B cell (primary cell): Measurements from ENCODE around the gene CABCOCO1. TPM values are rescaled to one million over a fixed set of nuclear protein-coding genes. Genes with fewer than 3 reads are reported as not detected.

Experiments used
- ATAC-seq: fragments of 200-7000 bp; cut with Tn5 transposase; one replicate; pipeline ENCODE4 v1.10.0; 2021; ENCODE audit warnings: low read depth, mild to moderate bottlenecking, moderate number of reproducible peaks, moderate library complexity
- CTCF ChIA-PET: fragments of 350-600 bp; sonication (Branson Sonifier 250); formaldehyde crosslinking; loops from one replicate; lab custom pipeline; 2021; ENCODE audit warnings: antibody characterized with exemption, inconsistent platforms; lab: Charles Lee
- POLR2A ChIA-PET: fragments of 350-600 bp; sonication (Branson Sonifier 250); formaldehyde crosslinking; loops from one replicate; lab custom pipeline; 2021; ENCODE audit warnings: antibody characterized with exemption; lab: Charles Lee
- DNase-seq: peaks from one replicate; pipeline ENCODE4 v3.0.0; 2013
- H2AFZ ChIP-seq: 2 replicates; pipeline ENCODE4 v1.6.1; 2012; ENCODE audit warnings: mild to moderate bottlenecking, low read depth, low read length; ENCODE audit not compliant: insufficient read depth, poor library complexity, severe bottlenecking
- H3K27ac ChIP-seq, 2 donors: 1 replicate in 1 of 2; 2 replicates in 1 of 2; pipeline ENCODE4 v1.5.1; 2012 to 2013; ENCODE audit warnings: low read length in 2 of 2, mild to moderate bottlenecking in 2 of 2, moderate library complexity in 1 of 2
- H3K27me3 ChIP-seq, 4 experiments: fragments of 200-600 bp in 1 of 4; sonication (generic) in 1 of 4; replicated peaks in 1 of 4; 1 replicate in 2 of 4; 2 replicates in 2 of 4; pipeline versions ENCODE4 v1.6.1 to v1.7.0; 2013 to 2016; ENCODE audit warnings: low read length in 3 of 4, mild to moderate bottlenecking in 2 of 4, mixed read lengths in 1 of 4, moderate library complexity in 1 of 4; ENCODE audit not compliant: insufficient read depth in 4 of 4, control insufficient read depth in 3 of 4; ENCODE audit errors: control extremely low read depth in 1 of 4
- H3K36me3 ChIP-seq, 2 experiments: replicated peaks in 1 of 2; 1 replicate in 1 of 2; 2 replicates in 1 of 2; pipeline versions ENCODE4 v1.6.1 to v1.7.1; 2013; ENCODE audit warnings: low read length in 1 of 2; ENCODE audit not compliant: insufficient read depth in 2 of 2, control insufficient read depth in 1 of 2; ENCODE audit errors: control extremely low read depth in 1 of 2, extremely low read depth in 1 of 2
- H3K4me1 ChIP-seq, 2 donors: fragments of 200-600 bp in 1 of 2; sonication (generic) in 1 of 2; 1 replicate in 1 of 2; 2 replicates in 1 of 2; pipeline versions ENCODE4 v1.5.1 to v1.6.1; 2013 to 2017; ENCODE audit warnings: low read length in 2 of 2; ENCODE audit not compliant: control insufficient read depth in 2 of 2, insufficient read depth in 2 of 2
- H3K4me2 ChIP-seq: replicated peaks from 2 replicates; pipeline ENCODE3; 2012; ENCODE audit warnings: mild to moderate bottlenecking, low read depth, low read length; ENCODE audit not compliant: poor library complexity, severe bottlenecking
- H3K4me3 ChIP-seq, 5 experiments: fragments of 200-600 bp in 1 of 5; sonication (generic) in 1 of 5; 1 replicate in 3 of 5; 2 replicates in 2 of 5; pipeline versions ENCODE4 v1.5.1 to v1.7.0; 2011 to 2016; ENCODE audit warnings: low read length in 4 of 5, mild to moderate bottlenecking in 4 of 5, low read depth in 2 of 5, control low read depth in 1 of 5, moderate library complexity in 1 of 5; ENCODE audit not compliant: insufficient read depth in 1 of 5; ENCODE audit errors: control extremely low read depth in 1 of 5, extremely low read depth in 1 of 5
- H3K79me2 ChIP-seq: fragments of 200-600 bp; sonication (generic); one replicate; pipeline ENCODE4 v1.6.0; 2016; ENCODE audit warnings: low read length; ENCODE audit not compliant: control insufficient read depth, insufficient read depth
- H3K9ac ChIP-seq: fragments of 200-600 bp; sonication (generic); 2 replicates; pipeline ENCODE4 v1.6.1; 2017; ENCODE audit warnings: mild to moderate bottlenecking, low read length, moderate library complexity
- H3K9me3 ChIP-seq, 3 donors: one replicate each; pipeline versions ENCODE4 v1.6.1 to v1.7.1; 2013; ENCODE audit warnings: low read length in 2 of 3; ENCODE audit not compliant: control insufficient read depth in 2 of 3, insufficient read depth in 1 of 3; ENCODE audit errors: control extremely low read depth in 1 of 3
- H4K20me1 ChIP-seq: 2 replicates; pipeline ENCODE4 v1.6.0; 2012; ENCODE audit warnings: mild to moderate bottlenecking, low read length; ENCODE audit not compliant: insufficient read depth, control insufficient read depth, poor library complexity, severe bottlenecking
- H3K27ac Mint-ChIP-seq: one replicate; pipeline ENCODE4 v1.8.0; 2021; ENCODE audit warnings: mixed read lengths
- H3K27me3 Mint-ChIP-seq: one replicate; pipeline ENCODE4 v1.8.0; 2021; ENCODE audit warnings: mixed read lengths
- H3K4me1 Mint-ChIP-seq: one replicate; pipeline ENCODE4 v1.8.0; 2021; ENCODE audit warnings: mixed read lengths
- H3K4me3 Mint-ChIP-seq: one replicate; pipeline ENCODE4 v1.8.0; 2021; ENCODE audit warnings: mixed read lengths
- H3K9me3 Mint-ChIP-seq: one replicate; pipeline ENCODE4 v1.8.0; 2022; ENCODE audit warnings: mixed read lengths; ENCODE audit not compliant: insufficient read depth
- CTCF ChIP-seq: fragments of 200-600 bp; IDR thresholded peaks from one replicate; pipeline ENCODE4 v1.8.0; 2022; ENCODE audit warnings: antibody characterized with exemption, mild to moderate bottlenecking
- EZH2 ChIP-seq: IDR thresholded peaks from 2 replicates; pipeline ENCODE4 v1.6.1; 2012; ENCODE audit warnings: borderline replicate concordance, low read depth, mild to moderate bottlenecking, moderate library complexity, low read length; ENCODE audit not compliant: insufficient read depth, poor library complexity, severe bottlenecking
- WGBS: methylation state at CpG from one replicate; pipeline ENCODE4 v1.1.5; 2013; ENCODE audit warnings: missing lambda C conversion rate; ENCODE audit not compliant: insufficient coverage; 5-methylcytosine and 5-hydroxymethylcytosine counted together
- intact Hi-C: fragments of 100-400 bp; cut with micrococcal nuclease; formaldehyde crosslinking; loops from one replicate; pipeline ENCODE4 v1.10.0; 2022
- polyA plus RNA-seq: library from polyadenylated mRNA; depleted of rRNA; stranded (reverse); fragments of >200 nt; gene quantifications from 2 replicates; pipeline ENCODE4 v1.2.3, GENCODE V29; 2012
- total RNA-seq, 2 donors: library from RNA; stranded (reverse); fragments of 120-200 nt in 1 of 2; gene quantifications; 1 replicate in 1 of 2; 2 replicates in 1 of 2; pipeline versions ENCODE4 v1.2.3 to v1.2.4, GENCODE V29; 2013 to 2022

The CABCOCO1 gene
- total and polyA plus RNA-seq, 2 donors (not counting 1 experiment from before 2014, with no cell fraction given), result not detected

GRCh38 chr10:61761825-61762217, 99.1 kb downstream of the CABCOCO1 start:
- H3K4me3 Mint-ChIP-seq, result no peak overlapping the region
- no peak overlapping the region for H3K27ac Mint-ChIP-seq
- ChIA-PET POLR2A (no interaction called here), CTCF (interaction anchor here (0.7 to 1.7 kb wide), 5 partner anchors 11 to 135 kb away, joined by 3 to 6 read pairs (median 3); no protein-coding TSS in a partner anchor)
- H3K4me3 ChIP-seq, result no peak overlapping the region
- no peaks in the 10 kb centered on the region for H3K27me3 ChIP-seq
- H2AFZ ChIP-seq, result no peak overlapping the region
- H3K9ac ChIP-seq, result no peak overlapping the region
- intact Hi-C loops, result no loop called here
- TF ChIP-seq EZH2, result no peak
- no peak for TF ChIP-seq CTCF
- DNase-seq (no peak), ATAC-seq (no peak)
- H3K4me1 ChIP-seq, result peaks cover 0 to 3% of the 10 kb centered on the region in 2 donors
- no peak overlapping the region for H3K4me2 ChIP-seq
- H3K27me3 Mint-ChIP-seq, result no peaks in the 10 kb centered on the region
- peaks cover 6% of the 10 kb centered on the region for H3K4me1 Mint-ChIP-seq
- H3K9me3 ChIP-seq, result no peaks in the 10 kb centered on the region
- H3K9me3 Mint-ChIP-seq, result no peaks in the 10 kb centered on the region
- H3K27ac ChIP-seq, result no peak overlapping the region
- H4K20me1 ChIP-seq, result no peaks in the 10 kb centered on the region
- no peaks in the 10 kb centered on the region for H3K36me3 ChIP-seq
- no CpG with 5 or more reads among the region's 3 CpGs for WGBS
- H3K79me2 ChIP-seq, result no peaks in the 10 kb centered on the region

GRCh38 chr10:61763778-61764177, 101.0 kb downstream of the CABCOCO1 start:
- Mint-ChIP-seq H3K27ac (no peak overlapping the region), H3K4me1 (peaks cover 6% of the 10 kb centered on the region), H3K4me3 (no peak overlapping the region), H3K9me3 (no peaks in the 10 kb centered on the region), H3K27me3 (no peaks in the 10 kb centered on the region)
- Histone ChIP-seq H4K20me1 (no peaks in the 10 kb centered on the region), H2AFZ (no peak overlapping the region), H3K4me1 (peaks cover 0 to 3% of the 10 kb centered on the region in 2 donors), H3K36me3 (no peaks in the 10 kb centered on the region), H3K4me3 (no peak overlapping the region), H3K27ac (no peak overlapping the region), H3K79me2 (no peaks in the 10 kb centered on the region), H3K27me3 (no peaks in the 10 kb centered on the region), H3K4me2 (no peak overlapping the region), H3K9ac (no peak overlapping the region), H3K9me3 (no peaks in the 10 kb centered on the region)
- POLR2A ChIA-PET, result no interaction called here
- intact Hi-C loops, result no loop called here
- ATAC-seq, result no peak
- no peak for DNase-seq
- CTCF ChIA-PET, result interaction anchor here (2.7 kb wide), 1 partner anchor 13 kb away, joined by 9 read pairs; no protein-coding TSS in a partner anchor
- WGBS, result 100% methylated on average over 2 of the region's 3 CpGs
- TF ChIP-seq CTCF (no peak), EZH2 (no peak)
